Liver (tissue), 9 donors: Measurements from ENCODE around the gene VPS37B. TPM values are rescaled to one million over a fixed set of nuclear protein-coding genes. Genes with fewer than 3 reads are reported as not detected.
A peak's percentile ranks its signal among the peaks of the same experiment; 100 is the strongest.

Experiments used
- DNase-seq: peaks from one replicate; pipeline ENCODE4 v3.0.0-alpha.2; 2017; ENCODE audit warnings: low spot score
- H3K27ac ChIP-seq, 2 donors: one replicate each; pipeline ENCODE4 v1.7.0; 2013; ENCODE audit warnings: inconsistent platforms in 2 of 2, low read length in 2 of 2, control low read depth in 1 of 2, low read depth in 1 of 2, mild to moderate bottlenecking in 1 of 2
- H3K27me3 ChIP-seq, 4 donors: one replicate each; pipeline versions ENCODE4 v1.6.1 to v1.7.0; 2013; ENCODE audit warnings: low read length in 3 of 4, inconsistent platforms in 1 of 4, mild to moderate bottlenecking in 1 of 4, moderate library complexity in 1 of 4; ENCODE audit not compliant: control insufficient read depth in 4 of 4, insufficient read depth in 4 of 4
- H3K36me3 ChIP-seq, 4 donors: one replicate each; pipeline versions ENCODE4 v1.6.1 to v1.7.0; 2013; ENCODE audit warnings: low read length in 3 of 4, mild to moderate bottlenecking in 3 of 4, low read depth in 1 of 4, moderate library complexity in 1 of 4; ENCODE audit not compliant: control insufficient read depth in 4 of 4, insufficient read depth in 3 of 4
- H3K4me1 ChIP-seq, 4 donors: one replicate each; pipeline versions ENCODE4 v1.6.1 to v1.7.0; 2013; ENCODE audit warnings: low read length in 3 of 4, mild to moderate bottlenecking in 3 of 4, moderate library complexity in 1 of 4; ENCODE audit not compliant: control insufficient read depth in 4 of 4, insufficient read depth in 4 of 4
- H3K4me3 ChIP-seq, 3 donors: one replicate each; pipeline versions ENCODE4 v1.6.1 to v1.7.0; 2013; ENCODE audit warnings: low read length in 3 of 3, control low read depth in 1 of 3, low read depth in 1 of 3, mild to moderate bottlenecking in 1 of 3
- H3K9ac ChIP-seq, 2 donors: one replicate each; pipeline ENCODE4 v1.7.0; 2013; ENCODE audit warnings: low read length in 2 of 2, mild to moderate bottlenecking in 2 of 2, moderate library complexity in 2 of 2, control low read depth in 1 of 2, low read depth in 1 of 2
- H3K9me3 ChIP-seq, 4 donors: one replicate each; pipeline versions ENCODE4 v1.6.1 to v1.7.0; 2013; ENCODE audit warnings: low read length in 3 of 4; ENCODE audit not compliant: control insufficient read depth in 4 of 4
- EGR1 ChIP-seq, 2 donors: IDR thresholded peaks; 2 replicates each; pipeline ENCODE4 v1.6.1; 2016 to 2018; ENCODE audit warnings: antibody characterized with exemption in 2 of 2, low read depth in 2 of 2
- FOXA1 ChIP-seq: IDR thresholded peaks from 2 replicates; pipeline ENCODE4 v1.6.1; 2016; ENCODE audit warnings: antibody characterized with exemption
- GABPA ChIP-seq, 2 donors: IDR thresholded peaks in 1 of 2; conservative IDR thresholded peaks in 1 of 2; 2 replicates each; pipeline ENCODE4 v1.6.1; 2016; ENCODE audit warnings: antibody characterized with exemption in 2 of 2, mild to moderate bottlenecking in 1 of 2, moderate library complexity in 1 of 2
- HNF4A ChIP-seq, 2 donors: conservative IDR thresholded peaks; 2 replicates each; pipeline ENCODE4 v1.6.1; 2016; ENCODE audit warnings: antibody characterized with exemption in 2 of 2, mild to moderate bottlenecking in 2 of 2
- HNF4G ChIP-seq: IDR thresholded peaks from 2 replicates; pipeline ENCODE4 v1.6.1; 2016; ENCODE audit warnings: antibody characterized with exemption
- JUND ChIP-seq, 2 donors: IDR thresholded peaks; 2 replicates each; pipeline ENCODE4 v1.6.1; 2016; ENCODE audit warnings: antibody characterized with exemption in 2 of 2
- NR2F2 ChIP-seq: IDR thresholded peaks from 2 replicates; pipeline ENCODE4 v1.6.1; 2016; ENCODE audit warnings: antibody characterized with exemption
- TAF1 ChIP-seq: conservative IDR thresholded peaks from 2 replicates; pipeline ENCODE4 v1.6.1; 2016; ENCODE audit warnings: antibody characterized with exemption, mild to moderate bottlenecking
- WGBS: extraction: QIAGEN DNeasy Blood & Tissue Kit; methylation state at CpG from one replicate; pipeline ENCODE4 v1.1.7; 2013; 5-methylcytosine and 5-hydroxymethylcytosine counted together
- polyA plus RNA-seq, 2 donors: library from polyadenylated mRNA; stranded (reverse) in 1 of 2; unstranded in 1 of 2; fragments of 200-250 nt in 1 of 2; fragments of >200 nt in 1 of 2; fragmentation: Nextera tagmentation in 1 of 2; extraction: Ambion mirVana in 1 of 2; gene quantifications; one replicate each; pipeline versions ENCODE4 v1.2.1 to v1.2.3, GENCODE V29; 2013 to 2015
- total RNA-seq, 2 donors: library from RNA; depleted of rRNA; stranded (reverse); fragments of >200 nt; gene quantifications; one replicate each; pipeline ENCODE4 v1.2.3, GENCODE V29; 2014
- TF ChIP-seq, protein P1 (sequence below): IDR thresholded peaks from 2 replicates; pipeline ENCODE4 v1.6.1; 2016; ENCODE audit warnings: antibody characterized with exemption
- TF ChIP-seq, protein P2 (sequence below): IDR thresholded peaks from 2 replicates; pipeline ENCODE4 v1.6.1; 2016; ENCODE audit warnings: antibody characterized with exemption, mild to moderate bottlenecking
- TF ChIP-seq, protein P3 (sequence below): IDR thresholded peaks from 2 replicates; pipeline ENCODE4 v1.6.1; 2016; ENCODE audit warnings: antibody characterized with exemption
- TF ChIP-seq, protein P4 (sequence below): IDR thresholded peaks from 2 replicates; pipeline ENCODE4 v1.6.1; 2016; ENCODE audit warnings: antibody characterized with exemption
- donor health status: healthy.
- donor health status: healthy.
- donor health status: healthy.
- donor health status: healthy.
- donor health status: healthy.

VPS37B gene
- total and polyA plus RNA-seq, 4 donors, result 2.3 to 6.8 (median 3.8) TPM

GRCh38 chr12:122840580-122841513 lies 55.1 kb downstream of the VPS37B start:
- peak overlapping the region; percentile 52 to 86 for H3K27ac ChIP-seq
- 87% methylated on average over 26 of the region's 26 CpGs for WGBS
- no peak for DNase-seq
- no peaks in the 10 kb centered on the region for H3K36me3 ChIP-seq
- H3K4me1 ChIP-seq, result peaks cover 17 to 64% (median 37%) of the 10 kb centered on the region in 4 donors
- no peak overlapping the region for H3K9ac ChIP-seq
- no peaks in the 10 kb centered on the region for H3K27me3 ChIP-seq
- no peak overlapping the region for H3K4me3 ChIP-seq
- no peaks in the 10 kb centered on the region for H3K9me3 ChIP-seq
- TF ChIP-seq HNF4A (conservative IDR thresholded peaks at IDR 0.05) (no peak), FOXA1 (no peak), EGR1 (IDR thresholded peaks at IDR 0.05; ENCODE audit: low read depth in 2 of 2) (no peak), NR2F2 (no peak), HNF4G (no peak), JUND (IDR thresholded peaks at IDR 0.05) (no peak), TAF1 (no peak)
- TF ChIP-seq, protein P1, sequence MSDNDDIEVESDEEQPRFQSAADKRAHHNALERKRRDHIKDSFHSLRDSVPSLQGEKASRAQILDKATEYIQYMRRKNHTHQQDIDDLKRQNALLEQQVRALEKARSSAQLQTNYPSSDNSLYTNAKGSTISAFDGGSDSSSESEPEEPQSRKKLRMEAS, result no peak
- TF ChIP-seq, protein P2, sequence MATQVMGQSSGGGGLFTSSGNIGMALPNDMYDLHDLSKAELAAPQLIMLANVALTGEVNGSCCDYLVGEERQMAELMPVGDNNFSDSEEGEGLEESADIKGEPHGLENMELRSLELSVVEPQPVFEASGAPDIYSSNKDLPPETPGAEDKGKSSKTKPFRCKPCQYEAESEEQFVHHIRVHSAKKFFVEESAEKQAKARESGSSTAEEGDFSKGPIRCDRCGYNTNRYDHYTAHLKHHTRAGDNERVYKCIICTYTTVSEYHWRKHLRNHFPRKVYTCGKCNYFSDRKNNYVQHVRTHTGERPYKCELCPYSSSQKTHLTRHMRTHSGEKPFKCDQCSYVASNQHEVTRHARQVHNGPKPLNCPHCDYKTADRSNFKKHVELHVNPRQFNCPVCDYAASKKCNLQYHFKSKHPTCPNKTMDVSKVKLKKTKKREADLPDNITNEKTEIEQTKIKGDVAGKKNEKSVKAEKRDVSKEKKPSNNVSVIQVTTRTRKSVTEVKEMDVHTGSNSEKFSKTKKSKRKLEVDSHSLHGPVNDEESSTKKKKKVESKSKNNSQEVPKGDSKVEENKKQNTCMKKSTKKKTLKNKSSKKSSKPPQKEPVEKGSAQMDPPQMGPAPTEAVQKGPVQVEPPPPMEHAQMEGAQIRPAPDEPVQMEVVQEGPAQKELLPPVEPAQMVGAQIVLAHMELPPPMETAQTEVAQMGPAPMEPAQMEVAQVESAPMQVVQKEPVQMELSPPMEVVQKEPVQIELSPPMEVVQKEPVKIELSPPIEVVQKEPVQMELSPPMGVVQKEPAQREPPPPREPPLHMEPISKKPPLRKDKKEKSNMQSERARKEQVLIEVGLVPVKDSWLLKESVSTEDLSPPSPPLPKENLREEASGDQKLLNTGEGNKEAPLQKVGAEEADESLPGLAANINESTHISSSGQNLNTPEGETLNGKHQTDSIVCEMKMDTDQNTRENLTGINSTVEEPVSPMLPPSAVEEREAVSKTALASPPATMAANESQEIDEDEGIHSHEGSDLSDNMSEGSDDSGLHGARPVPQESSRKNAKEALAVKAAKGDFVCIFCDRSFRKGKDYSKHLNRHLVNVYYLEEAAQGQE, result no peak
- TF ChIP-seq, protein P3, sequence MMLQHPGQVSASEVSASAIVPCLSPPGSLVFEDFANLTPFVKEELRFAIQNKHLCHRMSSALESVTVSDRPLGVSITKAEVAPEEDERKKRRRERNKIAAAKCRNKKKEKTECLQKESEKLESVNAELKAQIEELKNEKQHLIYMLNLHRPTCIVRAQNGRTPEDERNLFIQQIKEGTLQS, result no peak
- TF ChIP-seq, protein P4, sequence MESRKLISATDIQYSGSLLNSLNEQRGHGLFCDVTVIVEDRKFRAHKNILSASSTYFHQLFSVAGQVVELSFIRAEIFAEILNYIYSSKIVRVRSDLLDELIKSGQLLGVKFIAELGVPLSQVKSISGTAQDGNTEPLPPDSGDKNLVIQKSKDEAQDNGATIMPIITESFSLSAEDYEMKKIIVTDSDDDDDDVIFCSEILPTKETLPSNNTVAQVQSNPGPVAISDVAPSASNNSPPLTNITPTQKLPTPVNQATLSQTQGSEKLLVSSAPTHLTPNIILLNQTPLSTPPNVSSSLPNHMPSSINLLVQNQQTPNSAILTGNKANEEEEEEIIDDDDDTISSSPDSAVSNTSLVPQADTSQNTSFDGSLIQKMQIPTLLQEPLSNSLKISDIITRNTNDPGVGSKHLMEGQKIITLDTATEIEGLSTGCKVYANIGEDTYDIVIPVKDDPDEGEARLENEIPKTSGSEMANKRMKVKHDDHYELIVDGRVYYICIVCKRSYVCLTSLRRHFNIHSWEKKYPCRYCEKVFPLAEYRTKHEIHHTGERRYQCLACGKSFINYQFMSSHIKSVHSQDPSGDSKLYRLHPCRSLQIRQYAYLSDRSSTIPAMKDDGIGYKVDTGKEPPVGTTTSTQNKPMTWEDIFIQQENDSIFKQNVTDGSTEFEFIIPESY, result no peak

DNA sequence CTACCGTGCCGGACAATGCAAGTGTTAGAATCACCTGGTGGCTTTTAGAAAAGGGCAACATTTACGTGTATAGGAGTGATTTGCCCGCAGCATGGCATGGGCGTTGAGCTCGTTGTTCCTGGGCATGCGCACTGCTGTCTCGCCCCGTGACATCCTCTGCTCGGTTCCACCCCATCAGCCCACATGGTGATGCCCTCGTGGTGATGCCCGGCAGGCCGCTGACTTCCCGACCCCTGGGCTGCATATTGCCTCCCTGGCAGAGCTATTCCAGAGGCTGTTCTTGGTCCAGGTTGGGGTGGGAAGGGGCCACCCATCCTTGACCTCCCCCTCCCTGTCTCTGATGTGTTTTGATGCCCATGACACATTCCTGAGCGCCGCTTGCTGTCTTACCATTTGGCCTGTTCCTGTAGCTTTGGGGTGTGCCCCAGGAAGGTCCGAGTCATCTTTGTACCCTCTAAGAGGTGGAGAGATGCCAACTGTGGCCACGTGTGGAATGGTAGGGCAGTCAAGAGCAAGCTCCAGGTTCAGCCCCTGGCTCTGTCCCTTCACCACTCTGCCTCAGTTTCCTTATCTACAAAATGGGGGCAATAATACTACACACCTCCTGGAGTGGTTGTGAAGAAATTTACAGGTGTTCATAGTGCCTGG lies 55.9 kb downstream of the VPS37B start:
- Histone ChIP-seq H3K4me1 (peaks cover 17 to 64% (median 37%) of the 10 kb centered on the region in 4 donors), H3K9ac (no peak overlapping the region), H3K27me3 (no peaks in the 10 kb centered on the region), H3K9me3 (no peaks in the 10 kb centered on the region), H3K4me3 (no peak overlapping the region), H3K27ac (peak overlapping the region in 1 of 2 donors; percentile 26), H3K36me3 (no peaks in the 10 kb centered on the region)
- 91% methylated on average over 18 of the region's 18 CpGs for WGBS
- no peak for DNase-seq
- TF ChIP-seq JUND (IDR thresholded peaks at IDR 0.05) (no peak), GABPA (IDR thresholded peaks at IDR 0.05 in 1 of 2, conservative IDR thresholded peaks at IDR 0.05 in 1 of 2) (no peak), EGR1 (IDR thresholded peaks at IDR 0.05; ENCODE audit: low read depth in 2 of 2) (no peak)
- TF ChIP-seq, protein P2, result no peak
